Muscle of back (tissue), 11 donors: ENCODE results near the gene PHTF1. TPM values are rescaled to one million over a fixed set of nuclear protein-coding genes. Genes with fewer than 3 reads are reported as not detected.
A peak's percentile ranks its signal among the peaks of the same experiment; 100 is the strongest.
"Not testable (repeated sequence)": the region's sequence is repeated elsewhere in the genome, so short reads cannot be mapped to it uniquely, and the experiment has no call there.

Source experiments
- DNase-seq, 3 donors: peaks; one replicate each; pipeline versions ENCODE4 v3.0.0 to v3.0.0-alpha.2; 2013
- polyA plus RNA-seq, 10 donors: library from polyadenylated mRNA; unstranded; fragments of 120-200 nt; gene quantifications; one replicate each; pipeline ENCODE4 v1.2.1, GENCODE V29; 2013; ENCODE audit not compliant: insufficient read length in 10 of 10

PHTF1 gene
- polyA plus RNA-seq, 10 donors, result 9.7 to 15.8 (median 11.4) TPM

DNA sequence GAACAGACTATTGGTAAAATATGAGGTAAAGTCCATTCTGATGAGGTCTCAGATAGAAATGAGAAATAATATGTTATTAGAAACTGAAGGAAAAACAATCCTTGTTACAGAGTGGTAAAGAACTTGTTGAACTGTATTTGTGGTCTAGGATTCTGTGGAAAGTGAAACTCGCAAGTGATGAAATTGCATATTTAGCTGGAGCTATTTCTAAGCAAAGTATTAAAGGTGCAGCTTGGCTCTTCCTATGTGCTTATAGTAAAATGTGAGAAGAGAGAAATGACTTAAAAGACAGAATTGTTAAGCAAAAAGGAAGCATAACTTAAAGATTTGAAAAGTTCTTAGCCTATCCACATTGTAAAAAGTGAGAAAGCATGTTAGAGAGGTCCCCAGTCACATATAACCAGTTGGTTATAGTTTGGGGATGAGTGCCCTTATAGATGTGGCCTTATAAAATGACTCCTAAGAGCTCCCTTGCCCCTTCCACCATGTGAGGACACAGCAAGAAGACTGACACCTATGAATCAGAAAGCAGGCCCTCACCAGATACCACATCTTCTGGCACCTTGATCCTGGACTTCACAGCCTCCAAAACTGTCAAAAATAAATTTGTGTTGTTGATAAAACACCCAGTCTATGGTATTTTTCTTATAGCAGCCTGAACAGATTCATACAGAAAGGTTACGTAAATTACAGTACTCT is 24.8 kb downstream of the PHTF1 start:
- no peak for DNase-seq

DNA sequence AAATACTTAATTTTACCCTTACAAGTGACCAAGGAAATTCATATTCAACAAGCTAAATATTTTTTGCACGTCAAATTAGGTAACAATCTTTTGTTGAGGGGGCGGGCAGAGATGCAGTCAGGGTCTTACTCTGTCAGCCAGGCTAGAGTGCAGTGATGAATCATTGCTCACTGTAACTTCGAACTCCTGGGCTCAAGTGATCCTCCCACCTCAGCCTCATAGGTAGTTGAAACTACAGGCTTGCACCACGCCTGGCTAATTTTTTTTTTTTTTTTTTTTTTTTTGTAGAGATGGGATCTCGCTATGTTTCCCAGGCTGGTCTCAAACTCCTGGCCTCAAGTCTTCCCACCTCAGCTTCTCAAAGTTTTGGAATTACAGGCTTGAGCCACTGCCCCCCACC is 26.5 kb downstream of the PHTF1 start:
- no peak for DNase-seq

DNA sequence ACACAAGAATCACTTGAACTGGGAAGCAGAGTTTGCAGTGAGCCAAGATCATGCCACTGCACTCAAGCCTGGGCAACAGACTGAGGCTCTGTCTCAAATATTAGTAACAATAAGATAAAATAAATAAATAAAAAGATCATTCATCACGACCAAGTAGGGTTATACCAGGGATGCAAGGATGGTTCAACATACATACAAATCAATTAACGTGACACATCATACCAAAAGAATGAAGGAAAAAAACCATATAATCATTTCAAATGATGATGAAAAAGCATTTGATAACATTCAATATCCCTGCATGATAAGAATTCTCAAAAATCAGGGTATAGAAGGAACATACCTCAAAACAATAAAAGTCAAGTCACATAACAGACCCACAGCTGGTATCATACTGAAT is 38.3 kb downstream of the PHTF1 start:
- DNase-seq, result no peak

DNA sequence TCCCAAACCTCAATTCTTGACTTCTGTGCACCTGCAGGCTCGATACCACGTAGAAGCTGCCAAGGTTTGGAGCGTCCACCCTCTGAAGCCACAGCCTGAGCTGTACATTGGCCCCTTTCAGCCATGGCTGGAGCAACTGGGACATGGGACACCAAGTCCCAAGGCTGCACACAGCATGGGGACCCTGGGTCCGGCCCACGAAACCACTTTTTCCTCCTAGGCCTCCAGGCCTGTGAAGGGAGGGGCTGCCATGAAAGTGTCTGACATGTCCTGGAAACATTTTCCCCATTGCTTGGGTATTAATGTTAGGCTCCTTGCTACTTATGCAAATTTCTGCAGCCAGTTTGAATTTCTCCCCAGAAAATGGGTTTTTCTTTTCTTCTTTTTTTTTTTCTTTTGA is 40.7 kb downstream of the PHTF1 start:
- DNase-seq, result not testable (repeated sequence)

DNA sequence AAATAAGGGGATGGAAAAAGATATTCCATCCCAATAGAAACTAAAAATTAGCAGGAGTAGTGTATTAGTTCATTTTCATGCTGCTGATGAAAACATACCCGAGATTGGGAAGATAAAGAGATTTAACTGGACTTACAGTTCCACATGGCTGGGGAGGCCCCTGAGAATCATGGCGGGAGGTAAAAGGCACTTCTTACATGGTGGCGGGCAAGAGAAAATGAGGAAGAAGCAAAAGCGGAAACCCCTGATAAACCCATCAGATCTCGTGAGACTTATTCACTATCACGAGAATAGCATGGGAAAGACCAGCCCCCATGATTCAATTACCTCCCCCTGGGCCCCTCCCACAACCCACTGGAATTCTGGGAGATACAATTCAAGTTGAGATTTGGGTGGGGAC is 41.8 kb downstream of the PHTF1 start:
- not testable (repeated sequence) for DNase-seq

DNA sequence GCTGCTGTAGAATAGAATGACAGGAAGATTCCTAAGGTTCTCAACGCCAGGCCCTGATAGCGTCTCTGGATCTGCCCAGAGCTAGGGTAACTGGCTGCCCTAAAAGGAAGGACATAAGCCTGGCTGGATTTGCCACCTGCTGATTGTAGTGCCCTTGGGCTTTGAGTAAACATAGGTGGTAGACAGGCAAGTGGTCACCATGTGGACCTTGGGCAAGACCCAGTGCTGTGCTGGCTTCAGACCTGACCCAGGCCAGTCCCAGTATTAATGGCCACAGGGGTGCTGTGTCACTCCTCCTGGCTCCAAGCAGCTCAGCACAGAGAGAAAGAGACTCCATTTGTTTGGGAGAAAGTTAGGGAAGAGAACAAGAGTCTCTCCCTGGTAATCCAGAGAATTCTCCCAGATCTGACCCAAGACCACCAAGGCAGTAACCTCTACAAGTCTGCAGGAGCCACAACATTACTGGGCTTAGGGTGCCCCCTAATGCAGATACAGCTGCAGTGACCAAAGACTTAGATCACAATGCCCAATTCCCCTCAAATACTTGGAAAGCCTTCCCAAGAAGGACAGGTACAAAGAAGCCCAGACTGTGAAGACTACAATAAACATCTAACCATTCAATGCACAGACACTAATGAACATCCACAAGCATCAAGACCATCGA is 44.5 kb downstream of the PHTF1 start:
- DNase-seq, result peak in 2 of 3 donors; percentile 3

DNA sequence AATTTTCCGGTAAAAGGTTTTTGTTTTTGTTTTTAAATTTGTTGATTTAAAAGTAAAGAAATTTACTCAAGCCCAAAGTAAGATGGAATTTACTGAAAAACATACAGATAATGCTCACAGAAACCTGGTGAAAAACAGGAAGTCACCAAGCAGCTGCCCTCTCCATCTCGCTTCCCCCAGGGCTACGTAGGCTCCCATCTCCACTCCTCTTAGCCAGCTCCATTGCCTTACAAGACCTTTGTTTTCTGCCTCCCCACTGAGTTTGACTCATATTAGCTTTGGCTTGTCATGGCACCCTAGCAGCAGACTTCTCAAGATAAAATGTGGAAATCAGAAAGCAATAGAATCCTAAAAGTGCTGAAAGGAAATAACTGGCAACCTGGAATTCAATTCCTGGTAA is 57.9 kb downstream of the PHTF1 start:
- DNase-seq, result no peak

DNA sequence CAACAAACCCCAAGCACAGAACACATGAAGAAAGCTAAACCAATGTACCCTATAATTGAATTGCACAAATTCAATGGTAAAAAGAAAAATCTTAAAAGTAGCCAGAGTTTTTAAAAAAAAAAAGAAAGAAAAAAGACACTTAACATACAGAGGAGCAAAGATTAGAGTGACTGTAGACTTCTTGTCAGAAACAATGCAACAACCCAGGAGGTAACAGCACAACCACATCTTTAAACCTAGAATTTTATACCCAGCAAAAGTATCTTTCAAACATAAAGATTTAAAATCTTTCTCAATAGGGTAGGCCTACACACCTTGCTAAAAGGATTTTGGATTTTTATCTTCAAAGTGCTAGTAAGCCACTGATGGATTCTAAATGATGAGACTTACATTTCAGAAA is 64.4 kb downstream of the PHTF1 start:
- no peak for DNase-seq

DNA sequence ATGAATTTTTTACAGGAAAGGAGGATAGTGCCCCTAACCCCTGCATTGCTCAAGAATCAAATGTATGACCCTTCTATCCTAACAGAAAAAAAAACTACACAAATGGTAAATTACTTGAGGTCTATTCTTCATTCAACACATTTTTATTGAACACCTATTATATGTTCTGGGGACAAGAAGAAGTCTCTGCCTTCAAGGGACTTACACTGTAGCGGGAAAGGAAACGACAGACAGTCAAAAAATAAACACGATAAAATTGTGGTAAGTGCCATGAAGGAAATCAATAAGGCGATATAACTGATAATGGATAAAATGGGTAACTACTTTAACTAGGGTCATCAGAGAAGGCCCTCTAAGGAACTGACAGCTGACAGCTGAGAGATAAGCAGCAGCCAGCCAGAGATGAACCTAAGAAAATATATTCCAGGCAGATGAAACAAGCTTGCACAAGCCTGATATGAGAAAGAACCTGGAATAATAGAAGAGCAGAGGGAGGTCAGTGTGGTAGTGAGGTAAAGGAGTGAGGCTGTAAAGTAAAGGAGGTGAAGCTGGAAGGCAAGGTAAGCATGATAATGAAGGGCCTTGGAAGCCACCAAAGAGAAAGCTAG is 66.4 kb downstream of the PHTF1 start:
- DNase-seq, result no peak

DNA sequence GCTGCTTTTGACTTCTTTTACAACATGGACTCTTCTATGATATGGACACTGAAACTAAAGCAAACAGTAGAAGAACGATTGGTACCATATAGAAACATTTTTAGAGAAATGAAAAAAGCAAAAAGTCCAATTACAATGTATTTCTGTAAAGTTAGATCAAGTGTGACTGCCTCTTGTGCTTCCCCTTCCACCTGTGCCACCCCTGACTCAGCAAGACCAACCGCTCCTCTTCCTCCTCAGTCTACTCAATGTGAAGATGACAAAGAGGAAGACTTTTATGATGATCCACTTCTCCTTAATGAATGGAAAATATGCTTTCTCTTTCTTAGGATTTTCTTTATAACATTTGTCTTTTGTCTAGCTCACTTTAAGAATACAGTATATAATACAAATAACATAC is 66.9 kb downstream of the PHTF1 start:
- DNase-seq, result no peak

DNA sequence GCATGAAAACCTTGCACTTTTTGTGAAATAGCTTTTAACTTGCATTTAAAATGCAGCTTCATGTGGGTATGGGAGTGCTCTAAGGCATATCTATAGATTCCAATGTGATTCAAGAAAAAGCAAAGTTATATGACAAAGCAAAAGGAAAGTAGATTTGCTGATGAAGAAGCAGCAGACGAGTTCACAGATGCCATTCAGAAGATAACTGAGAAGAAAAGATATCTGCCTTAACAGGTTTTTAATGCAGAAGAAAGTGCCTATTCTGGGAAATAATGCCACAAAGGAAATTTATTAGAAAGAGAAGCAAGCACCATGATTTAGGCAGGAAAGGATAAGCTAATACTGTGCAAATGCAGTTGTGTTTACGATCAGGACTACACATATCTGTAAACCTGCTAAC is 68.1 kb downstream of the PHTF1 start:
- DNase-seq, result no peak

DNA sequence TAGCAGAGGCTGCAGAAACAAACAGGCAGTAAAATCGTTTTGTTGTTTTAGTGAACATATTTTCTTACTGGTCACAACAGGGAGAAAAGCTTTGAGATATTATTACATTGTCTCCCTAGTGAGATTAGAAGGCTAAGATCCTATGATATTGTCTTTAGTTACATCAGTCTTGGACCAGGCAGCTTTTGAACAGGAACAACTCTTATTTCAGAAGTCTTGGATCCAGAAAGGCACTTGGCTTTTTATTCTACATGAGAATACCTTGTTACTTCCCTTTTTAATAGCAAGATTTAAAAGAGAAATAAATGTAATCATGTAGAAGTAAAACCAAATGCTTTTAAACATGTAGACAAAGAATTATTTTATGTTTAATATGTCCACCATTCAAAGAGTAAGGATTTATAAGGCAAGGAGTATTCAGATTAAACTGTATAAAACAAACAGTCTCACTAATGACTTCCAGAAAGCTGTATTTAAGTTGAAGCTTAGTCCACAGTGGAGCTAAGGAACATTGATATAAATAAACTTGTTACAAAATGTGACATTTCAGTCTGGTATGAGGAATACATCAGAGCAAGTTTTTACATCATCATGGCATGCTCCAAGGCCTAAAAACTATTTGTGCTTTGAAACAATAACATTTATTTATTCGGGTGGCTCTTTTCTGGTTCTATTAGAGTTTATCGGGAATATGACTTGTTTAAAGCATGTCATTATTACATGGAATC is 72.2 kb downstream of the PHTF1 start:
- DNase-seq, result peak; percentile 33 to 68 (median 57)

DNA sequence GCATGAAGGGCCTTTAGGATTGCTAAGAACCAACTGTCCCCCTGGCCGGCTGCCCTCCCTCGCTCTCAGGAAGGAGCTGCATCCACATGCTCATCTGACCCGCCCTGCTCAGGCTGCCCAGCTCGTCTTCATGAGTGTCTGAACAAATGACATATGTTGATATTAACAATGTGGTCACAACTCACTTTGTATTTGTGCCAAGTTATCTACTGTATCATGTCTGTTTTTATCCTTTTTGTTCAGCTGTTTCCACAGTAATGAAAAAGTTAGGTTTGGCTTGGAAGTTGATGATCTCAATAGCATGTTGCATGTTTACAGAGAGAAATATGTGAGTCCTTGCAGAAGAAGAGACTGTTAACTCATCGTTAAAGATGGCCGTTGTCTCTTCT is 75.1 kb downstream of the PHTF1 start:
- DNase-seq, result peak; percentile 51 to 59 (median 58)

DNA sequence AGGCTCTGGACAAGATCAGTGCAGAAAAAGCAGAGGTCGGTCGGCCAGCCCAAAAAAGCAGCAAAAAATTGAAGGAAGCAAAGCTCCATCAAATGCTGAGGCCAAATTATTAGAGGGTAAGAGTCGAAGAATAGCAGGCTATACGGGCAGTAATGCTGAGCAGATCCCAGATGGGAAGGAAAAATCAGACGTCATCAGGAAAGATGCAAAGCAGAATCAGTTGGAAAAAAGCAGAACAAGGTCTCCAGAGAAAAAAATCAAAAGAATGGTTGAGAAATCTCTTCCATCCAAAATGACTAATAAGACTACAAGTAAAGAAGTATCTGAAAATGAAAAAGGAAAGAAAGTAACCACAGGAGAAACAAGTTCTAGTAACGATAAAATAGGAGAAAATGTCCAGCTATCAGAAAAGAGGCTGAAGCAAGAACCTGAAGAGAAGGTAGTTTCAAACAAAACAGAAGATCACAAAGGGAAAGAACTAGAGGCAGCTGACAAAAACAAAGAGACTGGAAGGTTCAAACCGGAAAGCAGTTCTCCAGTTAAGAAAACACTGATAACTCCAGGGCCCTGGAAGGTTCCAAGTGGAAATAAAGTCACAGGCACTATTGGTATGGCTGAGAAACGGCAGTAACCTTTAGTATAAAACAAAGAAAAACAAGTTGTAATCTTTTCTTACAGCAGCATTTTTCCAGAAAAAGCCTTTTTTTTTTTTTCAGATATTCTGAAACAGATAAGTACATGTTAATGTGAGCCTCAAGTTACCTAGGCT is 75.7 kb downstream of the PHTF1 start:
- DNase-seq, result peak; percentile 22 to 60 (median 31)

DNA sequence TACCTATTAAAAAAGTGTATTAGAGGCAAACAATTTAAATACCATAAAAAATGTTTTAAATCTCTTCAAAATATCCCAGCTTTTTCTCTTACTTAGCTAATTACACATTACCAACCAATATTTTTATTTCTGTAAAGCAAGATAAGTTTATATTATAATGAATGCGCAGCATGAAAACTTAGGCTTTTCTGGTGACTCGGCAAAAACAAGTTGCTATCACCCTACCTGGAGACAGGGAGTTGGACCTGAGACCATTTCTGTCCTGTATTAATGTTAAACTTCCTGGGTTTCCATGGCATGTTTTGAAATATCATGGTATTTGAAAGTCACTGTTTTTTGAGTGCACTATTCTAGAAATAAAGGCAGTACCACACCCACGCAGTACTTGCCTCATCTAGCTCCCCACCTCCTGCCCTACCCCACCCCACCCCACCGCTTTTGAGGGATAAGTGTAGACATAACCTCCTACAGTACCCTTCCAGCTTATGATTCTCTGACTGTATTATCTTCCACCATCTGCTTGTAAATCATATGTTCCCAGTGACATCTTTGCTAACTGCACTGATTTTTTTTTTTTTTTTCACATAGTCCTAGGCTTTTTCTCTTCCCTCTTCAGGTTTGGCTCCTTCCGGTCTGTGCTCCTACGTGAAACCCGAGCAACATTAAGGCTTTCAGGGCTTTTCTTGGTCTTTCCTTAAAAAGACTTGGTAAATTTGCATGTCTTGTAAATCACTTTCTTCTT is 77.5 kb downstream of the PHTF1 start:
- no peak for DNase-seq

DNA sequence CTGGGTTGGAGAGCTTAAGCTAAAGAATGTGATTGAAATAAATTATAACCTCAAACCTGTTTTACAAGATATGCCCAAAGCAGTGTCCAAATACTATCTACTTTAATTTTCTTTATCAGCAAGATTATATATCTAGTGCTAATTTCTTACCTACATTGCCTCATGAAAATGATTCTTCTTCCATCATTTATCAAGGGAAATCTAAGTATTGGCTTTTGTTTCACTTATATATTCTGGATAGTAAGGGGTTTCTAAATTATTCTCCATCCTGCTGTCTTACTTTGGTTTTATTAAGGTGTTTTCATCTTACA is 81.2 kb downstream of the PHTF1 start:
- DNase-seq, result no peak

DNA sequence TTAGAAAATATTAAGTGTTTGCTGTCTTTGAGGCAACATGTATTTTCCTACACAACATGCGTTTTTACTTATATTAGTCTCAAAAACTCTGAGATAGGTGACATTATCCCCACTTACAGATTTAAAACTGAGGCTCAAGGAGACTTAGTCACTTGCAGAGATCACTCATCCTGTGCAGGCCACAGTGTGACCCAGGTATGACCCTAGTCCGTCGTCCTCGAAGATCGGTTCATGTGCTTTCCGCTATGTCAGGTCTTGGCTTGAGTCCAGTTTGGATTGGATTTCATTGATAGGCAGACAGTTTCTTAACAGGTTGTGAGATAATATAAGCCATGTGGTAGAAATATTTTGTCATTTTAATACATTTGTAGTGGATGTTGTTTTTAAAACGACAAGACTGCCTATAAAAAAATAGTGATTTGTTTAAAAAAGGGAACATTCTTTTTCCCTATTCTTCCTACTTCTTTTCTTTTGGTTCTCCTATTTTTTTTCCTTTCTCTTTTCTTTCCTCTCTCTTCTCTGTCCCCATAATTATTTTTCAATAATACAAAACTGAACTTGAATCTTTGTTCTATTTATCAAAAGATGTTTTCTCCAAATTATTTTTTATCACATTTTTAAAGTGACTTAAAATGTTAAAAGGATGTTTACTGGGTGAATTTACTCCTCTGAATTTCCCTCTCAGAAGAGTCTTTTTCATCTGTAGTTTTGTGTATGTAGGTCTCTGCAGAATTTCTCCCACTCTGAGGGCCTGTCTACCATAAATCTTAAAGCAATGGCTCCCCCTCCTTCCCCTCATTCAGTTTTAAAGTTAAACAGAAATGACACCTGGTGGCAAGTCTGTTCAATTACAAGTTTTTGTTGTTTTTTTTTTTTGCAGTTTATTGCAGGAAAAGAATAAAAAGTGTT is 81.8 kb downstream of the PHTF1 start:
- DNase-seq, result peak; percentile 42 to 68 (median 54)

DNA sequence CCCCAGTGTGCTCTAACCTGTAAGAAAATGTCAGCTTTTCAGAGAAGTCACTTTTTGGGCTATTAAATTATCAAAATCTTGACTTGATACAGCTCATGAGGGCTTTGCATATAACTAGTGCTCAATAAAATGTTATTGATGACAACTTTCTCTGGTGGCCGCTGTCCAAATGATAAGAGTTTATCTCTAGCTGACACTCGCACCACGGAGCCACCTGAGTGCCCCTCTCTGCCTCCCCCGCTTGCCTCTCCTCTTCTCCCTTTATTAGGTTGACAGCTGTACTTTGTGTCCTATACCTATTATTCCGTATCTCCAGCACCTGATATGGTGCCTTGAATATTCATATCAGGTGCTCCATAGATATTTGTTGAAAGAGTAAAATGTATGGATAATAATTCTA is 82.8 kb downstream of the PHTF1 start:
- DNase-seq, result no peak

DNA sequence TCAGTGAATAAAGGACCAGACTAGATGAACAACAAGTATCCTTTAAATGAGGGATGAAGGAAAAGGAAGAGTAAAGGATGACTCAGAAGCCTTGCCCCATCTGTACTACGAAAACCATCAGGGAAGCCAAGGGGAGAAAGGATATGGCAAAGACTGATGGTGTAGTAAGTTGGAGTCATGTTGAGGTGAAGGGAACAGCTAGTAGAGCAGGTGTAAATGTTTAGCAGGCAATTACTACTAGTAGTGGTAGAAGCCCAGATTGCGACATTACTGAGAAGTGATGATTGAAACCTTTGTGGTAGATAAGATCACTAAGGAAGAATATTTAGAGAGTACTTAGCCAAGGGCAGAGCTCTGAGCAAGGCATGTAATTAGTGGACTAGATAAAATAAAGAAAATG is 84.0 kb downstream of the PHTF1 start:
- DNase-seq, result no peak

DNA sequence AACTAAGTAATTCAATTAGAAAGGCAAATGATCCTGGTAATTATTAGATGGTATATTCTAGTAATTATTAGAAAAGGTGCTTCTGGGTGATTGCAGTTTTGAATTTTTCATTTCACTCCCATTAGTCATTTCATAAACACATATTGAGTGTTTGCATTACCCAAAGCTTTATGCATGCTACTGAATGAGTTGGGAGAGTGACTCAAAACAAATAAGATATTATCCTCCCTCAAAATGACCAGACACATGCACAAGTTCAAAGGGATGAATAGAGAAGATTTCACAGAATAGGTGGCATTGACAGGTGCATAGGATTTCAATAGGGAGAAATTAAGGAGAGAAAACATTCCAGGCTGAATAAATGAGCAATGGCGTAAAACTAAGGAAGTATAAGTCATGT is 84.7 kb downstream of the PHTF1 start:
- no peak for DNase-seq
